ENCODE measurements around the gene MYB. TPM values are rescaled to one million over a fixed set of nuclear protein-coding genes. Genes with fewer than 3 reads are reported as not detected.
A peak's percentile ranks its signal among the peaks of the same experiment; 100 is the strongest.
"Not testable (repeated sequence)": the region's sequence is repeated elsewhere in the genome, so short reads cannot be mapped to it uniquely, and the experiment has no call there.

Gene MYB
- total RNA-seq, 2 experiments from 2014 or later, result 36.6 to 37.2 TPM

GRCh38 chr6:135154125-135154524 lies 27.0 kb upstream of the MYB start:
- H3K4me3 Mint-ChIP-seq, DNase-seq, H3K36me3 Mint-ChIP-seq, H3K9me3 Mint-ChIP-seq, H3K27ac Mint-ChIP-seq, H3K27me3 Mint-ChIP-seq: not testable (repeated sequence)
- H3K4me1 Mint-ChIP-seq, result peaks cover 16% of the 10 kb centered on the region

- H3K36me3 Mint-ChIP-seq, result no peaks in the 10 kb centered on the region
- no peak for DNase-seq
- peaks cover 40% of the 10 kb centered on the region for H3K4me1 Mint-ChIP-seq
- no peak overlapping the region for H3K4me3 Mint-ChIP-seq
- no peaks in the 10 kb centered on the region for H3K27me3 Mint-ChIP-seq
- H3K27ac Mint-ChIP-seq, result no peak overlapping the region
- peaks cover 2% of the 10 kb centered on the region for H3K9me3 Mint-ChIP-seq
Measured at GRCh38 chr6:135158397-135158796, 22.7 kb upstream of the MYB start.

DNA sequence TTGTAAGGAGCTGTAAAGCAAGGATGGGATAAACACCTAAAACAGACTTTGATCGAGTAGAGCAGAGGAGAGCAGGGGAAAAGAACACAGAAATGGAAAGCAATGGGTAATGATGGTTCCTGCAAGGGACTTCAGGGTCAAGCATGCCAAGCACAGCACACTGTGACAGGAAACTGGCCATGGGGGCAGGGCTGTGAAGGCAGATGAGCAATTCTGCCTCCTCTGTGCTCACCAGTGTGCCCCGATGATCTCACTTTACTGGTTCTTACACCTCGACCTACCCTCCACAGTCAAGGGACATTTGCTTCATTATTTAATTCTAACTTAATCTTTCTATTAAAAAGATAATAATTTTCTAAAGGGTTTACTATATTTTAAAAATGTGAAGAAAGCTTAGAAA lies 21.6 kb upstream of the MYB start:
- H3K4me3 Mint-ChIP-seq, result no peak overlapping the region
- H3K4me1 Mint-ChIP-seq, result peaks cover 45% of the 10 kb centered on the region
- H3K27me3 Mint-ChIP-seq, result no peaks in the 10 kb centered on the region
- no peak overlapping the region for H3K27ac Mint-ChIP-seq
- peaks cover 2% of the 10 kb centered on the region for H3K9me3 Mint-ChIP-seq
- H3K36me3 Mint-ChIP-seq, result no peaks in the 10 kb centered on the region
- DNase-seq, result peak; percentile 58

DNA sequence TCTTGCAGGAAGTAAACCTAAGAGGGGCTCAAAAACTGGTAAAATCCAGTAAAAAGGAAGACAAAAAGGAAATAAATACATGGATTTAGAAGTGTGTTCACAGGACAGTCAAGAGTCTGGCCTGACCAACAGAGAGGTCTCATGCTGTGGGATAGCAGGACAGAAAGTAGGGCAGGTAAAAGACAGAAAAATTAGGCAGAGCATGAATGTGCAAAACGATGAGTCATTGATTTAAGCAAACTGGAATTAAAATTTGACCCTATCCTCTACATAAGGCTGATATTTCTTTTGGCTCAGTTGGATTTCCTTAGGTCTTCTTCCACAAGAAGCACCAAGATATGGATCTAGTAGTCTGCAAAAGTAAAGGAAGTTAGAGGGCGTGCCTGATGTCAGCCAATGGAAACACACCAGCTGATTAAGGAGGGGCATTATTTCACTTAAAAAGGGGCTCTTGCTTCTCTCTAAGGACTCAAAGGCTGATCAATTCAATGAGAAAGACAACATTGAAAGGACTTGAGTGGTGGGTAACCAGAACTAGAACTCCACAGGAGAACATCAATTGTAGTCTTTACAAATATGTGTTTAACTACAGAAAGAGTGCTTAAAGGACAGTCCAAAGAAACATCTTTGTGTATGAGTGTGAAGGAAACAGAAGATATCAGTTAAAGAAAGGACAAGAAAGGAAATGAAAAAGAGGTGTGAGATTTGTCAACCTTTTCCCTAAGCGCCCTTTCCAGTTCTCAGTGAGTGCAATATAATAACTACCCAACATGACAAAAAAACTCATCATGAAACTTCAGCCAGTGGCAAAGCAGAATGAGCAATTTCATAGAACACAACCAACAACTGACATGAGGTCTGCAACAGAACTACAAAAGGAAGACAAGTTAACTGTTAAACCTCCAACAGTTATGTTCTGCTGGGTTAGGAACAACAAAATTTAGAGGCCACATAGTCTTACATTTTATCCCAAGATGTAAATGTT lies 19.4 kb upstream of the MYB start:
- Mint-ChIP-seq H3K36me3 (no peaks in the 10 kb centered on the region), H3K9me3 (no peaks in the 10 kb centered on the region), H3K4me1 (peaks cover 54% of the 10 kb centered on the region), H3K27me3 (no peaks in the 10 kb centered on the region), H3K27ac (peak overlapping the region; percentile 95), H3K4me3 (peak overlapping the region; percentile 49)
- DNase-seq, result no peak

- Mint-ChIP-seq H3K4me1 (peaks cover 54% of the 10 kb centered on the region), H3K4me3 (peak overlapping the region; percentile 24), H3K9me3 (no peaks in the 10 kb centered on the region)
Measured at GRCh38 chr6:135162678-135163439, 18.2 kb upstream of the MYB start.

GRCh38 chr6:135163440-135163738 lies 17.7 kb upstream of the MYB start:
- Mint-ChIP-seq H3K27me3 (no peaks in the 10 kb centered on the region), H3K4me1 (peaks cover 55% of the 10 kb centered on the region), H3K4me3 (peak overlapping the region; percentile 18), H3K36me3 (no peaks in the 10 kb centered on the region), H3K9me3 (no peaks in the 10 kb centered on the region), H3K27ac (peak overlapping the region; percentile 95)
- peak; percentile 66 for DNase-seq

More at GRCh38 chr6:135162678-135163439, 18.2 kb upstream of the MYB start:
- DNase-seq, result peak; percentile 48
- no peaks in the 10 kb centered on the region for H3K27me3 Mint-ChIP-seq
- peak overlapping the region; percentile 95 for H3K27ac Mint-ChIP-seq
- no peaks in the 10 kb centered on the region for H3K36me3 Mint-ChIP-seq

DNA sequence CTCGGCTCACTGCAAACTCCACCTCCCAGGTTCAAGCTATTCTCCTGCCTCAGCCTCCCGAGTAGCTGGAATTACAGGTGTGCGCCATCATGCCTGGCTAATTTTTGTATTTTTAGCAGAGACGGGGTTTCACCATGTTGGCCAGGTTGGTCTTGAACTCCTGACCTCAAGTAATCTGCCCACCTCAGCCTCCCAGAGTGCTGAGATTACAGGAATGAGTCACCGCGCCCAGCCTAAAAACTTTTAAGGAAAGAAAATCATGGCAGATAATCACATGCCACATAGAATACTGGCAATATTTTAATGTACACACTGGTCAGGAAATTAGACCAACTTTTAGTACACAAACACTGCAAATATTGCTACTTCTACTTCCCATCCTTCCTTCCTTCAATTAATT lies 16.7 kb upstream of the MYB start:
- H3K36me3 Mint-ChIP-seq, DNase-seq, H3K9me3 Mint-ChIP-seq, H3K4me3 Mint-ChIP-seq, H3K27me3 Mint-ChIP-seq, H3K27ac Mint-ChIP-seq: not testable (repeated sequence)
- H3K4me1 Mint-ChIP-seq, result peaks cover 51% of the 10 kb centered on the region

GRCh38 chr6:135165031-135165430 lies 16.1 kb upstream of the MYB start:
- Mint-ChIP-seq H3K9me3 (no peaks in the 10 kb centered on the region), H3K4me1 (peaks cover 51% of the 10 kb centered on the region), H3K27ac (peak overlapping the region; percentile 30)

GRCh38 chr6:135166515-135166914 lies 14.6 kb upstream of the MYB start:
- Mint-ChIP-seq H3K4me3 (no peak overlapping the region), H3K4me1 (peaks cover 50% of the 10 kb centered on the region), H3K9me3 (no peaks in the 10 kb centered on the region)

More at GRCh38 chr6:135165031-135165430, 16.1 kb upstream of the MYB start:
- Mint-ChIP-seq H3K27me3 (no peaks in the 10 kb centered on the region), H3K36me3 (no peaks in the 10 kb centered on the region), H3K4me3 (no peak overlapping the region)
- no peak for DNase-seq

GRCh38 chr6:135167617-135168016 lies 13.5 kb upstream of the MYB start:
- no peaks in the 10 kb centered on the region for H3K36me3 Mint-ChIP-seq
- H3K27me3 Mint-ChIP-seq, result no peaks in the 10 kb centered on the region
- peaks cover 39% of the 10 kb centered on the region for H3K4me1 Mint-ChIP-seq

More at GRCh38 chr6:135166515-135166914, 14.6 kb upstream of the MYB start:
- no peaks in the 10 kb centered on the region for H3K27me3 Mint-ChIP-seq
- H3K36me3 Mint-ChIP-seq, result no peaks in the 10 kb centered on the region
- H3K27ac Mint-ChIP-seq, result no peak overlapping the region
- no peak for DNase-seq

DNA sequence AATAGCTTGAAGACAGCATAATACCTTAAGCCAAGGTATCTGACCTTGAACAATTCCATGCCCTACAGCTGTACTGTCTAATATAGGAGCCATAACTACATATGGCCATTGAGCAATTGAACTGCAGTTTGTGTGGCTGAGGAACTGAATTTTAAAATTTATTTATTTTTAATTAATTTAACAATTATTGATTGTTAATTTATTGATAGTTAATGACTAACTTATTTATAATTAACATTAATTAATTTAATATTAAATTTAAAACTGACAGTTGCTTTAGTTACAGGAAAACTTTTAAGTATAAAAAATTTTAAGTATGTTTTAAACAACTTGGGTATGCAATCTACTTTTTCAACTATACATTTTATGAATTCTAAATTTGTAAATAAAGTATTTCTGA lies 12.3 kb upstream of the MYB start:
- H3K36me3 Mint-ChIP-seq, result no peaks in the 10 kb centered on the region
- H3K4me1 Mint-ChIP-seq, result peaks cover 32% of the 10 kb centered on the region
- H3K27me3 Mint-ChIP-seq, result no peaks in the 10 kb centered on the region
- H3K9me3 Mint-ChIP-seq, result no peaks in the 10 kb centered on the region
- no peak overlapping the region for H3K27ac Mint-ChIP-seq
- DNase-seq, result no peak
- H3K4me3 Mint-ChIP-seq, result no peak overlapping the region

More at GRCh38 chr6:135167617-135168016, 13.5 kb upstream of the MYB start:
- no peak overlapping the region for H3K27ac Mint-ChIP-seq
- no peaks in the 10 kb centered on the region for H3K9me3 Mint-ChIP-seq
- H3K4me3 Mint-ChIP-seq, result no peak overlapping the region
- no peak for DNase-seq

- Mint-ChIP-seq H3K4me1 (peaks cover 23% of the 10 kb centered on the region), H3K27ac (peak overlapping the region; percentile 54), H3K36me3 (no peaks in the 10 kb centered on the region), H3K27me3 (no peaks in the 10 kb centered on the region), H3K9me3 (no peaks in the 10 kb centered on the region), H3K4me3 (no peak overlapping the region)
- DNase-seq, result no peak
Measured at GRCh38 chr6:135170238-135170637, 10.9 kb upstream of the MYB start.

DNA sequence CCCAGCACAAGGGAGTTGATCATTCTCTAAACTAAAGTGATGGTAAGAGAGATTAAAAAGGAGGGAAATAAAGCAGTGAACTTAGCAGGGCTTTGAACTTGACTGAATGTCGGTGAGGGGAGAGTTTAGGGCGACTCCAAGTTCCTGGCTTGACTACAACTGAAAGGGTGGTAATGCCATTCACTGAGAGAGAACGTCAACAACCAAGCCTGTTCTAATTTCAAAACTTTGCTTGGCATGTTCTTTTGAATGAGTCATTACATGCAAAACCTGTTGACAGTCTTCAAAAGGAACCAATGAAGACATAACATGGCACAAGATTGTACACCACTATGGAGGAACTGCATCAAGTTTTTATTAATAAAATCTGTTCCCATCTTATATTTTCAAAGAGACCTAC lies 10.3 kb upstream of the MYB start:
- Mint-ChIP-seq H3K27ac (peak overlapping the region; percentile 54), H3K4me3 (no peak overlapping the region), H3K36me3 (no peaks in the 10 kb centered on the region), H3K27me3 (no peaks in the 10 kb centered on the region), H3K9me3 (no peaks in the 10 kb centered on the region), H3K4me1 (peaks cover 21% of the 10 kb centered on the region)
- no peak for DNase-seq

- Mint-ChIP-seq H3K4me1 (peaks cover 34% of the 10 kb centered on the region), H3K4me3 (no peak overlapping the region), H3K36me3 (no peaks in the 10 kb centered on the region), H3K9me3 (peaks cover 1% of the 10 kb centered on the region), H3K27me3 (no peaks in the 10 kb centered on the region), H3K27ac (no peak overlapping the region)
- DNase-seq, result no peak
Measured at GRCh38 chr6:135173242-135173988, 7.7 kb upstream of the MYB start.

DNA sequence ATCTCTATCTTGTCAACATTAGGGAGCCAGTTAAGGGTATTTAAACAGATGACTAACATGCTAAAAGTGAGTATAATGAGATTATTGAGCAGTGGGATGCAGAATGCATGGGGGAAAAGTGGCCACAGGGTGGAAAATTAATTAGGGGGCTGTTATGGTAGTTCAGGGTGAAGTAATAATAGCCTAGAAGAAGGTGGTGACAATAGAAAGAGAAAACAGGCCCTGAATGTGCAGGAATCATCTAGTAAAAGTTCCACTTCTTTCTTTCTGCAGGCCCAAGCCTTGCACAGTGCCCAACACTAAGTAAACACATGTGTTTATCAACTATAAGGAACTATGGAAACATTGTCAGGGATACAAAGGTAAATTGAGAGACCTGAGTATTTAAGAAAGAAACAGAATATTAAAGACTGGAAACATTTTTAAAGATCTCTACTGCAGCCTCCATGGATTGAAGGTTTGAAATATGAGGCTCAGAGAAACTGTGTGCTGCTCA lies 7.1 kb upstream of the MYB start:
- DNase-seq, result no peak
- Mint-ChIP-seq H3K9me3 (peaks cover 1% of the 10 kb centered on the region), H3K4me1 (peaks cover 39% of the 10 kb centered on the region), H3K4me3 (no peak overlapping the region), H3K27me3 (no peaks in the 10 kb centered on the region), H3K27ac (no peak overlapping the region), H3K36me3 (no peaks in the 10 kb centered on the region)
